H1 (cell line): ENCODE results near the gene GALNT11. TPM values are rescaled to one million over a fixed set of nuclear protein-coding genes. Genes with fewer than 3 reads are reported as not detected.

ENCODE experiments used
- ATF3 ChIP-seq: IDR thresholded peaks from 2 replicates; pipeline ENCODE4 v1.6.1; 2011; ENCODE audit warnings: low read depth, mild to moderate bottlenecking, low read length; ENCODE audit not compliant: insufficient read depth
- KDM1A ChIP-seq: fragments of 200-600, 300-600 bp; sonication (generic); IDR thresholded peaks from 2 replicates; pipeline ENCODE4 v1.7.1; 2016; ENCODE audit warnings: mild to moderate bottlenecking, low read length, borderline replicate concordance
- NANOG ChIP-seq: IDR thresholded peaks from 2 replicates; pipeline ENCODE4 v1.6.1; 2011; ENCODE audit warnings: low read length, low read depth, mild to moderate bottlenecking, inconsistent platforms; ENCODE audit not compliant: insufficient read depth, poor library complexity, severe bottlenecking
- ZNF274 ChIP-seq: IDR thresholded peaks from 2 replicates; pipeline ENCODE4 v1.7.0; 2012; ENCODE audit warnings: low read length, borderline replicate concordance; ENCODE audit errors: extremely low read depth
- polyA plus RNA-seq, 7 experiments: library from polyadenylated mRNA; depleted of rRNA in 3 of 7; stranded (reverse) in 5 of 7; unstranded in 2 of 7; fragments of >200 nt in 5 of 7; fragments of 200-250 nt in 2 of 7; gene quantifications; 1 replicate in 5 of 7; 2 replicates in 1 of 7; 4 replicates in 1 of 7; pipeline versions ENCODE4 v1.2.1 to v1.2.3, GENCODE V29; 2011 to 2013; ENCODE audit warnings: missing spikeins in 2 of 7, mixed read lengths in 2 of 7
- total RNA-seq: library from RNA; stranded (reverse); fragmentation: NEBNext Ultra II Directional; extraction: Animal tissue kit (Norgen Biotek cat#: 25700); gene quantifications from 2 replicates; pipeline ENCODE4 v1.2.1, GENCODE V29; 2021

GALNT11 gene
- total and polyA plus RNA-seq, 2 of the 8 experiments (the other 6 are each of a cell fraction or from before 2014, with no cell fraction given) = 20.5 to 23.2 TPM

- TF ChIP-seq ATF3 (no peak), KDM1A (no peak), NANOG (no peak), ZNF274 (no peak)
Measured at GRCh38 chr7:152095771-152096170, 70.3 kb downstream of the GALNT11 start (continued).
